ENCODE results near the gene PPIB. TPM values are rescaled to one million over a fixed set of nuclear protein-coding genes. Genes with fewer than 3 reads are reported as not detected.

The PPIB gene
- polyA plus RNA-seq, 2 of the 4 experiments (the other 2 are of a cell fraction), result 676 to 807 TPM

DNA sequence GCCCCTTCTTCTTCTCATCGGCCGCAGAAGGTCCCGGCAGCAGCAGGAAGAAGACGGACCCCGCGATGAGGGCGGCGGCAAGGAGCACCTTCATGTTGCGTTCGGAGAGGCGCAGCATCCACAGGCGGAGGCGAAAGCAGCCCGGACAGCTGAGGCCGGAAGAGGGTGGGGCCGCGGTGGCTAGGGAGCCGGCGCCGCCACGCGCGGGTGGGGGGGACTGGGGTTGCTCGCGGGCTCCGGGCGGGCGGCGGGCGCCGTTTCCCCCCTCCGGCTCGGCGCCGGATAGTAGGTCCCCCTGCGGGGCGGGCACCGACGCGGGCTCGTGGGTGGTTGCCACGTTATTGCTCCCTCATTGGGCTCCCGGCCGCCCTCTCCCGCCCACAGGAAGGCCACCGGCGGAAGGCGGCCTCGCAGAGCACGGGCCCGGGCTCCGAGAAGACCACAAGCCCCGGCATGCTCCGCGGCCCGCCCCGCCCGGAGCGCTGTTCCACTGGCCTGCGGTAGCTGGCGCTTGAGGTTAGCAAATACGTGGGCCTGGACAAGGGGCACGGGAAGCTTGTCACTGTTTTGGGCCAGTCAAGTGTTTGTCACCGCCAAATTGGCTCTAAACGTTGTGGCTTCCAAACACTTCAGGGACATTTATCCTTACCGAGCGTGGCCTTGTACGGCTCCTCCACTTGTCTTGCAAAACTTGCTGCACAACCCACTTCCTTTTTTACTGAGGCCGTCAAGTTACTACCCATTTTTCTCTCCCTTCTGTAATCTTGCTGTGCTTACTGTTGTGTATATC lies at the start of gene PPIB (continued):
- TF ChIP-seq, protein P1, sequence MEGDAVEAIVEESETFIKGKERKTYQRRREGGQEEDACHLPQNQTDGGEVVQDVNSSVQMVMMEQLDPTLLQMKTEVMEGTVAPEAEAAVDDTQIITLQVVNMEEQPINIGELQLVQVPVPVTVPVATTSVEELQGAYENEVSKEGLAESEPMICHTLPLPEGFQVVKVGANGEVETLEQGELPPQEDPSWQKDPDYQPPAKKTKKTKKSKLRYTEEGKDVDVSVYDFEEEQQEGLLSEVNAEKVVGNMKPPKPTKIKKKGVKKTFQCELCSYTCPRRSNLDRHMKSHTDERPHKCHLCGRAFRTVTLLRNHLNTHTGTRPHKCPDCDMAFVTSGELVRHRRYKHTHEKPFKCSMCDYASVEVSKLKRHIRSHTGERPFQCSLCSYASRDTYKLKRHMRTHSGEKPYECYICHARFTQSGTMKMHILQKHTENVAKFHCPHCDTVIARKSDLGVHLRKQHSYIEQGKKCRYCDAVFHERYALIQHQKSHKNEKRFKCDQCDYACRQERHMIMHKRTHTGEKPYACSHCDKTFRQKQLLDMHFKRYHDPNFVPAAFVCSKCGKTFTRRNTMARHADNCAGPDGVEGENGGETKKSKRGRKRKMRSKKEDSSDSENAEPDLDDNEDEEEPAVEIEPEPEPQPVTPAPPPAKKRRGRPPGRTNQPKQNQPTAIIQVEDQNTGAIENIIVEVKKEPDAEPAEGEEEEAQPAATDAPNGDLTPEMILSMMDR (IDR thresholded peaks at IDR 0.05), result peak; percentile 51
- TF ChIP-seq KDM5A (IDR thresholded peaks at IDR 0.05), result 0 out of 2 replicates have a peak, but pooled peaks have one; percentile 24
- peak; percentile 66 to 96; a peak in 3 of 5 replicates for TF ChIP-seq JUN (IDR thresholded peaks at IDR 0.05)
- peak; percentile 67; the same call in 1 of the 2 replicates for TF ChIP-seq RFX5 (IDR thresholded peaks at IDR 0.05)
- peak; percentile 87 for TF ChIP-seq PHF8 (IDR thresholded peaks at IDR 0.05; ENCODE audit: borderline replicate concordance, low read depth)
- no peak for TF ChIP-seq RCOR1 (IDR thresholded peaks at IDR 0.05; ENCODE audit: low read depth, low read length)

DNA sequence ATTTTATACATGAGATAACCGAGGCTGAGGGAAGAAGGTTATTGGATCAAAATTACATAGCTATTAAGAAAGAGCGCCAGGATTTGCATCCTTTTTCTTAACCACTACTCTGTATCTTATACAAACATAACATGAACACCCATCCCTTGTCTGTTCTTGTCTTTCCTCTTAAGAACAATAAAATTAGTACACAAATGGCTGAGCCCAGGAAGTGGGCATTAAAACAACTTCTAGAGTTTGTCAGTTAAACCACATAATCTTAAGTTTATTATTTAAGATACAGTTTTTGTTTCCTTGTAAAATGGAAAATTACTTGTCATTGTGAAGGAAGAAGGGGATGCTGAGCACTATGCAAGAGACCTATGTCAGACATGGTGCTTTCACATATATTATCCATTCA lies 48.9 kb upstream of the PPIB start:
- POLR2A ChIA-PET, result no interaction called here
- Histone ChIP-seq H3K9me3 (no peaks in the 10 kb centered on the region), H3K27ac (no peak overlapping the region), H3K4me1 (no peaks in the 10 kb centered on the region), H3K4me3 (no peak overlapping the region), H3K4me2 (no peak overlapping the region)
- peak; percentile 39 for FAIRE-seq
- CTCF ChIA-PET, result interaction anchor here (2.1 kb wide), 1 partner anchor 23 kb away, joined by 11 read pairs; no protein-coding TSS in a partner anchor
- no peak for ATAC-seq
- TF ChIP-seq EHMT2 (IDR thresholded peaks at IDR 0.05; ENCODE audit: low read depth), result no peak
- no peak for TF ChIP-seq JUNB (IDR thresholded peaks at IDR 0.05)
- no peak for TF ChIP-seq BCL3 (IDR thresholded peaks at IDR 0.05)
- no peak for TF ChIP-seq FOSL2 (IDR thresholded peaks at IDR 0.05)
- TF ChIP-seq FOSL2 (CRISPR knock-in tag; IDR thresholded peaks at IDR 0.05), result no peak
- TF ChIP-seq MAZ (IDR thresholded peaks at IDR 0.05; ENCODE audit: borderline replicate concordance, low read depth, low read length), result no peak
- TF ChIP-seq REST (IDR thresholded peaks at IDR 0.05), result no peak
- TF ChIP-seq RNF2 (IDR thresholded peaks at IDR 0.05; ENCODE audit: borderline replicate concordance, low read depth), result no peak
- TF ChIP-seq ZSCAN20 (CRISPR knock-in tag; IDR thresholded peaks at IDR 0.05), result no peak
- no peak for TF ChIP-seq FOSB (CRISPR knock-in tag; IDR thresholded peaks at IDR 0.05)
- no peak for TF ChIP-seq POLR2A (IDR thresholded peaks at IDR 0.05; ENCODE audit: low read length)
- TF ChIP-seq CEBPB (IDR thresholded peaks at IDR 0.05), result no peak
- no peak for TF ChIP-seq HOXB13 (CRISPR knock-in tag; IDR thresholded peaks at IDR 0.05; ENCODE audit: low read depth)
- no peak for TF ChIP-seq SREBF2 (IDR thresholded peaks at IDR 0.05)
- no peak for TF ChIP-seq HEYL (CRISPR knock-in tag; IDR thresholded peaks at IDR 0.05)
- no peak for TF ChIP-seq CHD2 (IDR thresholded peaks at IDR 0.05; ENCODE audit: low read length, partially characterized antibody)
- TF ChIP-seq POLR2AphosphoS2 (conservative IDR thresholded peaks at IDR 0.05; ENCODE audit: low read length), result no peak
- no peak for TF ChIP-seq NR3C1 (IDR thresholded peaks at IDR 0.05)
- no peak for TF ChIP-seq SMC3 (IDR thresholded peaks at IDR 0.05)
- no peak for TF ChIP-seq RARB (CRISPR knock-in tag; IDR thresholded peaks at IDR 0.05)
- no peak for DNase-seq (ENCODE audit: low read depth in 1 of 2, low spot score in 1 of 2)
- WGBS (ENCODE audit: missing lambda C conversion rate), result 90% methylated on average over 2 of the region's 2 CpGs
